Astrocyte of the cerebellum (primary cell): ENCODE data around the gene ELAPOR1.

Source experiments
- DNase-seq: peaks from one replicate; pipeline ENCODE4 v3.0.0-alpha.2; 2011; ENCODE audit warnings: low read depth
- H3K4me3 ChIP-seq: 2 replicates; pipeline ENCODE4 v1.5.1; 2011; ENCODE audit warnings: mild to moderate bottlenecking, low read depth, low read length, moderate library complexity
- in situ Hi-C: cut with HindIII; loops from 2 replicates; pipeline ENCODE4 v1.10.0; 2017; ENCODE audit warnings: low sequenced_read_pairs
- TF ChIP-seq, protein P1 (sequence below): IDR thresholded peaks from 2 replicates; pipeline ENCODE4 v1.5.1; 2012; ENCODE audit warnings: low read length, low read depth, moderate library complexity, mild to moderate bottlenecking; ENCODE audit errors: missing control alignments

ELAPOR1 gene, protein sequence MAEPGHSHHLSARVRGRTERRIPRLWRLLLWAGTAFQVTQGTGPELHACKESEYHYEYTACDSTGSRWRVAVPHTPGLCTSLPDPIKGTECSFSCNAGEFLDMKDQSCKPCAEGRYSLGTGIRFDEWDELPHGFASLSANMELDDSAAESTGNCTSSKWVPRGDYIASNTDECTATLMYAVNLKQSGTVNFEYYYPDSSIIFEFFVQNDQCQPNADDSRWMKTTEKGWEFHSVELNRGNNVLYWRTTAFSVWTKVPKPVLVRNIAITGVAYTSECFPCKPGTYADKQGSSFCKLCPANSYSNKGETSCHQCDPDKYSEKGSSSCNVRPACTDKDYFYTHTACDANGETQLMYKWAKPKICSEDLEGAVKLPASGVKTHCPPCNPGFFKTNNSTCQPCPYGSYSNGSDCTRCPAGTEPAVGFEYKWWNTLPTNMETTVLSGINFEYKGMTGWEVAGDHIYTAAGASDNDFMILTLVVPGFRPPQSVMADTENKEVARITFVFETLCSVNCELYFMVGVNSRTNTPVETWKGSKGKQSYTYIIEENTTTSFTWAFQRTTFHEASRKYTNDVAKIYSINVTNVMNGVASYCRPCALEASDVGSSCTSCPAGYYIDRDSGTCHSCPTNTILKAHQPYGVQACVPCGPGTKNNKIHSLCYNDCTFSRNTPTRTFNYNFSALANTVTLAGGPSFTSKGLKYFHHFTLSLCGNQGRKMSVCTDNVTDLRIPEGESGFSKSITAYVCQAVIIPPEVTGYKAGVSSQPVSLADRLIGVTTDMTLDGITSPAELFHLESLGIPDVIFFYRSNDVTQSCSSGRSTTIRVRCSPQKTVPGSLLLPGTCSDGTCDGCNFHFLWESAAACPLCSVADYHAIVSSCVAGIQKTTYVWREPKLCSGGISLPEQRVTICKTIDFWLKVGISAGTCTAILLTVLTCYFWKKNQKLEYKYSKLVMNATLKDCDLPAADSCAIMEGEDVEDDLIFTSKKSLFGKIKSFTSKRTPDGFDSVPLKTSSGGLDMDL

GRCh38 chr1:109113590-109114341 is at the start of gene ELAPOR1:
Gene ELAPOR1 (plus strand): TSS chr1:109114115. CDS start chr1:109114184, 69 bp downstream.
- in situ Hi-C loops: no loop called here
- TF ChIP-seq, protein P1, sequence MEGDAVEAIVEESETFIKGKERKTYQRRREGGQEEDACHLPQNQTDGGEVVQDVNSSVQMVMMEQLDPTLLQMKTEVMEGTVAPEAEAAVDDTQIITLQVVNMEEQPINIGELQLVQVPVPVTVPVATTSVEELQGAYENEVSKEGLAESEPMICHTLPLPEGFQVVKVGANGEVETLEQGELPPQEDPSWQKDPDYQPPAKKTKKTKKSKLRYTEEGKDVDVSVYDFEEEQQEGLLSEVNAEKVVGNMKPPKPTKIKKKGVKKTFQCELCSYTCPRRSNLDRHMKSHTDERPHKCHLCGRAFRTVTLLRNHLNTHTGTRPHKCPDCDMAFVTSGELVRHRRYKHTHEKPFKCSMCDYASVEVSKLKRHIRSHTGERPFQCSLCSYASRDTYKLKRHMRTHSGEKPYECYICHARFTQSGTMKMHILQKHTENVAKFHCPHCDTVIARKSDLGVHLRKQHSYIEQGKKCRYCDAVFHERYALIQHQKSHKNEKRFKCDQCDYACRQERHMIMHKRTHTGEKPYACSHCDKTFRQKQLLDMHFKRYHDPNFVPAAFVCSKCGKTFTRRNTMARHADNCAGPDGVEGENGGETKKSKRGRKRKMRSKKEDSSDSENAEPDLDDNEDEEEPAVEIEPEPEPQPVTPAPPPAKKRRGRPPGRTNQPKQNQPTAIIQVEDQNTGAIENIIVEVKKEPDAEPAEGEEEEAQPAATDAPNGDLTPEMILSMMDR: no peak
- no peak for DNase-seq
- H3K4me3 ChIP-seq: peak within 1 kb of the TSS; percentile 22

GRCh38 chr1:109065137-109065536 is 48.8 kb upstream of the ELAPOR1 start:
- no peak for DNase-seq
- no peak overlapping the region for H3K4me3 ChIP-seq
- TF ChIP-seq, protein P1: no peak
- in situ Hi-C loops: no loop called here

DNA sequence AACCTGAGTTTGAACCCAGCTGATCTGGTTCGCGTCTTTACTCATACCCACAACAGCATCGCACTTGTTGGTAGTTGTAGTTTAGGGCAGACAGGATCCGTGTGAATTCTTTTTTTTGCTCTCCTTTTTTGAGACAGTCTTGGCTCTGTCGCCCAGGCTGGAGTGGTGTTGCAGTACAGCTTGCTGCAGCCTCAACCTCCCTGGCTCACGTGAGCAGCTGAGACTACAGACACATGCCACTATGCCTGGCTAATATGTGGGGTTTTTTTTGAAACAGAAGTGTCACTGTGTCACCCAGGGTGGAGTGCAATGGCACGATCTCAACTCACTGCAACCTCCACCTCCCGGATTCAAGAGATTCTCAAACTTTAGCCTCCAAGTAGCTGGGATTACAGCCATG is 46.0 kb upstream of the ELAPOR1 start:
- no peak overlapping the region for H3K4me3 ChIP-seq
- DNase-seq: no peak
- in situ Hi-C loops: no loop called here
- TF ChIP-seq, protein P1: no peak

DNA sequence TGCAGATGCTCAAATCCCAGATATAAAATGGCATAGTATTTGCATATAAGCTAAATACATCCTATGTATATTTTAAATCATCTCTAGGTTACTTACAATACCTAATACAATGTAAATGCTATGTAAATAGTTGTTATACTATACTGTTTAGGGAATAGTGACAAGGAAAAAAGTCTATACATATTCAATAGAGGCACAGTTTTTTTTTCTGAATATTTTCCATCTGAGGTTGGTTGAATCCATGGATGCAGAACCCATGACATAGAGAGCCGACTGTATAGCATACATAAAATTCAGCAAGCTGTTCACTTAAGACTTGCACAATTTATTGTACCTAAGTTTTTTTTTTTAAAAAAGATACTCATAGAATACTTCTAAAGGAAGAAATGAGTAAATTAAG is 44.6 kb upstream of the ELAPOR1 start:
- in situ Hi-C loops: no loop called here
- H3K4me3 ChIP-seq: no peak overlapping the region
- TF ChIP-seq, protein P1: no peak
- no peak for DNase-seq

DNA sequence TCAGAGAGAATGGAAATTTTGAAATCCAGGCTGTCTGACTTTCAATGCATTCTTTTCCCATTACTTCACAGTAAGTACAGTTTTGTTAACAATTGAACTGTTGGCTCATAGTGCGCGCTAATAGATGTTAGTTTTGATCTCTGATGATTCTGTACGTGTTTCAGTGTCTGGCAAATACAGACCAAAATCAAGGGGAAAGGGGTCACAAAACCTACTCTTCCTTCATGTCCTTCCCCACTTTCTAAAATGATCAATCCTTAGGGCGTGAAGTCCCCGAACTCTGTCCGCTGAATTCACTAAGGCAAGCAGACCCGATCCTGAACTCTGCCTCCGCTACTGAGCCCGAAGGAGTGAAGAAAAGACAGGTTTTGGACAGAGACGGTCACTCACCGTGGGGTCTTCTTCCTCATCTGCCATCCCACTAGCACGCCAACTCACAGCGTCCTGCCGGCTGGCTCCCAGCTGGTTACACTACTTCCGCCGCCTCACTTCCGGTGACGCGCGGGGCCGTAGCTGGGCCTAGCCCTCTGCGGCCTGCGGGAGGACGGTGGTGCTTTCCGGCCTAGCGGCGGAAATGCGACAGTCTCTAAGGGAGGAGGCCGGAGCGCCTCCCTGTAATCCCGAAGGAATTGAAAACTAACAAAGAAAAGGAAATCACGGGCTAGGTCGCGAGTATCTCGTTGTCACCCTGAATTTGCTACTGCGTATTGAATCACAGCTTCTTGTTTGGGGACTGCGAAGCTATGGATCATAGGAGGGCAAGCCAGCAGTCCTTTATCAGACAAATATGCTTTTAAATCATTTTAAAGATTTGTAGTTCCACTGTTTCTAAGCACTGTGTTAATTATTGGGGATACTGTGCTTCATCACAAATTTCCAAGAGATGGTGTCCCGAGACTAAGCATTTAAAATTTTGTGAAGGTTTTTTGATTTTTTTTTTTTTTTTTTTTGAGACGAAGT is 38.1 kb upstream of the ELAPOR1 start, which contains the start of gene TAF13:
Gene TAF13, minus strand, starts transcription at position 473 of the 960 bp plus-strand sequence. Its CDS starts 56 bp downstream, at position 417.
- H3K4me3 ChIP-seq: peak within 1 kb of the TSS; percentile 63
- DNase-seq: peak; percentile 82
- TF ChIP-seq, protein P1: peak; percentile 17
- in situ Hi-C loops: no loop called here
